HL-60/S4 (cell line): ENCODE measurements around the gene UBA6.

Experiments used
- in situ Hi-C: fragments of 300-500 bp; cut with MboI; formaldehyde crosslinking; loops from 2 replicates; pipeline ENCODE4 v1.14.3; 2022; ENCODE audit warnings: low sequenced_read_pairs

Gene UBA6

GRCh38 chr4:67581208-67581857 is 119.6 kb downstream of the UBA6 start:
- in situ Hi-C loops, result no loop called here

GRCh38 chr4:67580577-67580976 is 120.4 kb downstream of the UBA6 start:
- in situ Hi-C loops, result no loop called here

GRCh38 chr4:67576538-67576937 is 124.4 kb downstream of the UBA6 start:
- in situ Hi-C loops, result no loop called here

- in situ Hi-C loops, result no loop called here
Measured at GRCh38 chr4:67576059-67576466, 124.9 kb downstream of the UBA6 start.

GRCh38 chr4:67575232-67576058 is 125.5 kb downstream of the UBA6 start:
- in situ Hi-C loops, result no loop called here

- in situ Hi-C loops, result loop anchor here (25.0 kb wide), 1 partner anchor 314 kb away; the partner anchor contains the start of gene TMPRSS11D
Measured at GRCh38 chr4:67573193-67573592, 127.8 kb downstream of the UBA6 start.

- in situ Hi-C loops, result loop anchor here (25.0 kb wide), 1 partner anchor 315 kb away; the partner anchor contains the start of gene TMPRSS11D
Measured at GRCh38 chr4:67571975-67572374, 129.0 kb downstream of the UBA6 start.

- in situ Hi-C loops, result loop anchor here (25.0 kb wide), 1 partner anchor 317 kb away; the partner anchor contains the start of gene TMPRSS11D
Measured at GRCh38 chr4:67570537-67570936, 130.4 kb downstream of the UBA6 start.

GRCh38 chr4:67568820-67569219 is 132.1 kb downstream of the UBA6 start:
- in situ Hi-C loops, result loop anchor here (25.0 kb wide), 1 partner anchor 318 kb away; the partner anchor contains the start of gene TMPRSS11D

GRCh38 chr4:67566335-67566734 is 134.6 kb downstream of the UBA6 start:
- in situ Hi-C loops, result loop anchor here (25.0 kb wide), 1 partner anchor 321 kb away; the partner anchor contains the start of gene TMPRSS11D

GRCh38 chr4:67565284-67565683 is 135.7 kb downstream of the UBA6 start:
- in situ Hi-C loops, result loop anchor here (25.0 kb wide), 1 partner anchor 322 kb away; the partner anchor contains the start of gene TMPRSS11D
